IMR-90 (cell line): ENCODE data around the gene AQP4. TPM values are rescaled to one million over a fixed set of nuclear protein-coding genes. Genes with fewer than 3 reads are reported as not detected.

Experiments used
- ATAC-seq: fragments of 200-7000 bp; cut with Tn5 transposase; 2 replicates; pipeline ENCODE4 v1.9.1; 2020; ENCODE audit warnings: low read depth, mild to moderate bottlenecking, moderate library complexity
- BruUV-seq: library from RNA; stranded (reverse); fragments of 400-500 nt; replicated peaks from 2 replicates; lab custom pipeline; 2021; lab: Mats Ljungman, UMichigan
- CTCF ChIA-PET: fragments of 300-600 bp; formaldehyde crosslinking; extraction: SDS; loops from one replicate; lab custom pipeline; 2021; ENCODE audit warnings: antibody characterized with exemption; lab: Yijun Ruan, JAX
- POLR2A ChIA-PET: fragments of 300-600 bp; sonication (Branson Sonifier 250); formaldehyde crosslinking; loops from one replicate; lab custom pipeline; 2022; ENCODE audit warnings: antibody characterized with exemption; ENCODE audit not compliant: unreplicated experiment; lab: Charles Lee
- DNase-seq: peaks from one replicate; pipeline ENCODE4 v3.0.0; 2013
- H2AFZ ChIP-seq: replicated peaks from 2 replicates; pipeline ENCODE3; 2013; ENCODE audit warnings: low read length, mild to moderate bottlenecking; ENCODE audit not compliant: poor library complexity
- H2AK5ac ChIP-seq: 2 replicates; pipeline ENCODE4 v1.6.1; 2013; ENCODE audit warnings: low read depth, low read length, inconsistent platforms
- H2AK9ac ChIP-seq: replicated peaks from 2 replicates; pipeline ENCODE3; 2013; ENCODE audit warnings: mild to moderate bottlenecking, low read depth, low read length, moderate library complexity; ENCODE audit not compliant: poor library complexity
- H2BK120ac ChIP-seq: 2 replicates; pipeline ENCODE4 v1.6.1; 2013; ENCODE audit warnings: low read depth, low read length, inconsistent platforms
- H2BK15ac ChIP-seq: 3 replicates; pipeline ENCODE4 v1.6.1; 2013; ENCODE audit warnings: low read depth, low read length, inconsistent platforms
- H2BK20ac ChIP-seq: 2 replicates; pipeline ENCODE4 v1.6.1; 2013; ENCODE audit warnings: low read depth, mild to moderate bottlenecking, inconsistent platforms, low read length, moderate library complexity
- H2BK5ac ChIP-seq: 2 replicates; pipeline ENCODE4 v1.6.1; 2013; ENCODE audit warnings: mild to moderate bottlenecking, low read depth, low read length, inconsistent platforms; ENCODE audit not compliant: poor library complexity, severe bottlenecking
- H3K14ac ChIP-seq: replicated peaks from 2 replicates; pipeline ENCODE4 v1.6.1; 2013; ENCODE audit warnings: low read depth, low read length, inconsistent platforms
- H3K18ac ChIP-seq: 2 replicates; pipeline ENCODE4 v1.6.1; 2013; ENCODE audit warnings: low read depth, low read length, control low read depth
- H3K23ac ChIP-seq: 2 replicates; pipeline ENCODE4 v1.6.1; 2013; ENCODE audit warnings: low read depth, low read length, inconsistent platforms
- H3K27ac ChIP-seq: 2 replicates; pipeline ENCODE4 v1.5.1; 2013; ENCODE audit warnings: mild to moderate bottlenecking, control low read depth, low read length; ENCODE audit not compliant: insufficient read depth
- H3K27me3 ChIP-seq: 2 replicates; pipeline ENCODE4 v1.6.1; 2013; ENCODE audit warnings: low read length; ENCODE audit not compliant: control insufficient read depth, insufficient read depth
- H3K36me3 ChIP-seq: 2 replicates; pipeline ENCODE4 v1.6.1; 2013; ENCODE audit warnings: low read length, mixed read lengths; ENCODE audit not compliant: control insufficient read depth, insufficient read depth
- H3K4ac ChIP-seq: 2 replicates; pipeline ENCODE4 v1.6.1; 2013; ENCODE audit warnings: low read depth, low read length, inconsistent platforms
- H3K4me1 ChIP-seq: 2 replicates; pipeline ENCODE4 v1.6.1; 2013; ENCODE audit warnings: low read length, mixed read lengths; ENCODE audit not compliant: control insufficient read depth, insufficient read depth
- H3K4me2 ChIP-seq: 2 replicates; pipeline ENCODE4 v1.6.1; 2013; ENCODE audit warnings: low read depth, mild to moderate bottlenecking, control low read depth, low read length, moderate library complexity
- H3K4me3 ChIP-seq: 2 replicates; pipeline ENCODE4 v1.5.1; 2013; ENCODE audit warnings: low read depth, mild to moderate bottlenecking, control low read depth, low read length, moderate library complexity; ENCODE audit not compliant: insufficient read depth
- H3K56ac ChIP-seq: 2 replicates; pipeline ENCODE4 v1.6.1; 2013; ENCODE audit warnings: low read length, inconsistent platforms; ENCODE audit not compliant: insufficient read depth; ENCODE audit errors: extremely low read depth
- H3K79me1 ChIP-seq, 2 experiments: 2 replicates each; pipeline ENCODE4 v1.6.1; 2013; ENCODE audit warnings: low read length in 2 of 2, inconsistent platforms in 1 of 2, low read depth in 1 of 2
- H3K9ac ChIP-seq: 2 replicates; pipeline ENCODE4 v1.6.1; 2013; ENCODE audit warnings: low read depth, low read length, control low read depth
- H3K9me1 ChIP-seq: 2 replicates; pipeline ENCODE4 v1.6.1; 2013; ENCODE audit warnings: low read length, inconsistent platforms; ENCODE audit not compliant: insufficient read depth
- H3K9me3 ChIP-seq: 2 replicates; pipeline ENCODE4 v1.6.1; 2013; ENCODE audit warnings: low read length; ENCODE audit not compliant: control insufficient read depth, insufficient read depth
- H4K20me1 ChIP-seq: 2 replicates; pipeline ENCODE4 v1.6.1; 2013; ENCODE audit warnings: low read length, inconsistent platforms; ENCODE audit not compliant: insufficient read depth
- H4K5ac ChIP-seq: 2 replicates; pipeline ENCODE4 v1.6.1; 2013; ENCODE audit warnings: mild to moderate bottlenecking, low read depth, low read length, control low read depth
- H4K8ac ChIP-seq, 2 experiments: 2 replicates each; pipeline ENCODE4 v1.6.1; 2013; ENCODE audit warnings: low read depth in 2 of 2, low read length in 2 of 2, control low read depth in 1 of 2, inconsistent platforms in 1 of 2
- H4K91ac ChIP-seq: 2 replicates; pipeline ENCODE4 v1.6.1; 2013; ENCODE audit warnings: low read depth, low read length, inconsistent platforms; ENCODE audit not compliant: insufficient read depth
- BHLHE40 ChIP-seq: fragments of 150-350 bp; IDR thresholded peaks from 2 replicates; pipeline ENCODE4 v1.6.1; 2016; ENCODE audit warnings: mild to moderate bottlenecking, low read depth, low read length
- CEBPB ChIP-seq: IDR thresholded peaks from 2 replicates; pipeline ENCODE4 v1.6.1; 2012; ENCODE audit warnings: low read depth, low read length, improper control_type of control experiment
- CHD1 ChIP-seq: IDR thresholded peaks from 2 replicates; pipeline ENCODE4 v1.6.1; 2012; ENCODE audit warnings: low read depth, low read length, improper control_type of control experiment
- FOS ChIP-seq: fragments of 150-350 bp; IDR thresholded peaks from 2 replicates; pipeline ENCODE4 v1.6.1; 2016; ENCODE audit warnings: low read depth, low read length
- MAFK ChIP-seq: IDR thresholded peaks from 2 replicates; pipeline ENCODE4 v1.6.1; 2012; ENCODE audit warnings: low read depth, low read length, improper control_type of control experiment
- MAZ ChIP-seq: IDR thresholded peaks from 2 replicates; pipeline ENCODE4 v1.6.1; 2012; ENCODE audit warnings: low read depth, mild to moderate bottlenecking, low read length, improper control_type of control experiment, moderate library complexity, borderline replicate concordance
- MXI1 ChIP-seq: IDR thresholded peaks from 2 replicates; pipeline ENCODE4 v1.6.1; 2012; ENCODE audit warnings: low read depth, mild to moderate bottlenecking, low read length, moderate library complexity, borderline replicate concordance
- NFE2L2 ChIP-seq: fragments of 150-350 bp; IDR thresholded peaks from 2 replicates; pipeline ENCODE4 v1.6.1; 2016; ENCODE audit warnings: low read depth, mild to moderate bottlenecking, low read length
- POLR2A ChIP-seq: IDR thresholded peaks from 2 replicates; pipeline ENCODE4 v1.6.1; 2012; ENCODE audit warnings: mild to moderate bottlenecking, low read depth, low read length
- RAD21 ChIP-seq: IDR thresholded peaks from 2 replicates; pipeline ENCODE4 v1.6.1; 2012; ENCODE audit warnings: low read length, improper control_type of control experiment
- RCOR1 ChIP-seq: IDR thresholded peaks from 2 replicates; pipeline ENCODE4 v1.6.1; 2012; ENCODE audit warnings: mild to moderate bottlenecking, low read length, improper control_type of control experiment; ENCODE audit not compliant: insufficient replicate concordance
- RFX5 ChIP-seq: IDR thresholded peaks from 2 replicates; pipeline ENCODE4 v1.8.0; 2012; ENCODE audit warnings: low read depth, mild to moderate bottlenecking, low read length, moderate library complexity
- SMC3 ChIP-seq: fragments of 150-350 bp; IDR thresholded peaks from 2 replicates; pipeline ENCODE4 v1.6.1; 2016; ENCODE audit warnings: low read depth, mild to moderate bottlenecking, antibody characterized with exemption, low read length, moderate library complexity
- USF2 ChIP-seq: fragments of 150-350 bp; IDR thresholded peaks from 2 replicates; pipeline ENCODE4 v1.6.1; 2017; ENCODE audit warnings: mild to moderate bottlenecking, antibody characterized with exemption, low read length, low read depth
- WGBS, 2 experiments: methylation state at CpG; one replicate each; pipeline versions ENCODE4 v1.1.5 to v1.1.7; 2013; ENCODE audit warnings: missing lambda C conversion rate in 2 of 2; ENCODE audit not compliant: insufficient read length in 1 of 2; ENCODE audit errors: extremely low coverage in 2 of 2; 5-methylcytosine and 5-hydroxymethylcytosine counted together
- dilution Hi-C: fragments of 300-500 bp; cut with HindIII; formaldehyde crosslinking; loops from one replicate; pipeline ENCODE4 v1.14.3; 2018; ENCODE audit warnings: low sequenced_read_pairs; ENCODE audit not compliant: unreplicated experiment
- in situ Hi-C: fragments of 300-500 bp; cut with MboI; formaldehyde crosslinking; loops from 3 replicates; pipeline ENCODE4 v1.14.3; 2019; ENCODE audit warnings: low sequenced_read_pairs, inconsistent platforms, mixed read lengths
- intact Hi-C: fragments of 100-400 bp; cut with micrococcal nuclease; formaldehyde crosslinking; loops from 2 replicates; pipeline ENCODE4 v1.10.0; 2022
- polyA plus RNA-seq, 3 experiments: library from polyadenylated mRNA; depleted of rRNA; stranded (reverse); fragments of >200 nt; gene quantifications; 2 replicates each; pipeline ENCODE4 v1.2.3, GENCODE V29; 2012; ENCODE audit warnings: low replicate concordance in 1 of 3
- total RNA-seq: library from RNA; depleted of rRNA; stranded (reverse); fragments of >200 nt; gene quantifications from 2 replicates; pipeline ENCODE4 v1.2.3, GENCODE V29; 2012
- TF ChIP-seq, protein P1 (sequence below): conservative IDR thresholded peaks from 2 replicates; pipeline ENCODE4 v1.5.1; 2012; ENCODE audit warnings: mild to moderate bottlenecking, low read depth, low read length, improper control_type of control experiment
- TF ChIP-seq, protein P2 (sequence below): fragments of 150-350 bp; IDR thresholded peaks from 2 replicates; pipeline ENCODE4 v1.6.1; 2016; ENCODE audit warnings: low read depth, mild to moderate bottlenecking, low read length, moderate library complexity, borderline replicate concordance

AQP4 gene
- total and polyA plus RNA-seq, 2 of the 4 experiments (the other 2 are of a cell fraction): not detected

DNA sequence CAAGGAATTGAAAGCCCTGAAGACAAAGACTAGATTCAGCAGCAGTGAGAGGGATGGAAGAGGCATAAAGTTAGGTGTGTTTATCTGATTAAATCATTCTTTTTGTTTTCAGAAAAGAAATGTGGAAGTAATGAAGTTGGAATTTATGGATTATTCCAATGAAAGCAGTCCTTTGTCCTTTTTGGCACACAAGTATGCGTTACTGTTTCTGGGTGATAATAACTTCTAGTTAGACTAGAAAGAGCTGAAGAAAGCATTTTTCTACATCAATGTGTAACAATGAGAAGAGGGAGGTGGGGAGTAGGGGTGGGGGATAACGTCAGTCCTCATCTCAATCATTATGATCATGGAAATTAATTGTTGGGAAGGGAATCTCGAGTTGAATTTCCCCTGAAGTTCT lies 53.0 kb downstream of the AQP4 start:
- Histone ChIP-seq H4K91ac (no peak overlapping the region), H3K9me1 (no peaks in the 10 kb centered on the region), H3K4me2 (no peak overlapping the region), H3K27me3 (no peaks in the 10 kb centered on the region), H2AK9ac (no peak overlapping the region), H4K20me1 (no peaks in the 10 kb centered on the region), H3K4me3 (no peak overlapping the region), H2BK15ac (no peak overlapping the region), H2BK20ac (no peak overlapping the region), H2BK5ac (no peak overlapping the region), H3K27ac (no peak overlapping the region), H3K36me3 (no peaks in the 10 kb centered on the region), H3K9ac (no peak overlapping the region), H3K4me1 (no peaks in the 10 kb centered on the region), H3K4ac (no peak overlapping the region), H4K8ac (no peak overlapping the region), H3K14ac (no peak overlapping the region), H3K9me3 (no peaks in the 10 kb centered on the region), H3K79me1 (no peaks in the 10 kb centered on the region), H2BK120ac (no peak overlapping the region), H3K56ac (no peak overlapping the region), H4K5ac (no peak overlapping the region), H3K23ac (no peak overlapping the region), H2AK5ac (no peak overlapping the region), H3K18ac (no peak overlapping the region), H2AFZ (no peak overlapping the region)
- TF ChIP-seq RCOR1 (no peak), RFX5 (no peak), POLR2A (no peak), SMC3 (no peak), MAFK (no peak), MAZ (no peak), MXI1 (no peak), CHD1 (no peak), USF2 (no peak), NFE2L2 (no peak), BHLHE40 (no peak), FOS (no peak), CEBPB (no peak), RAD21 (no peak)
- TF ChIP-seq, protein P1, sequence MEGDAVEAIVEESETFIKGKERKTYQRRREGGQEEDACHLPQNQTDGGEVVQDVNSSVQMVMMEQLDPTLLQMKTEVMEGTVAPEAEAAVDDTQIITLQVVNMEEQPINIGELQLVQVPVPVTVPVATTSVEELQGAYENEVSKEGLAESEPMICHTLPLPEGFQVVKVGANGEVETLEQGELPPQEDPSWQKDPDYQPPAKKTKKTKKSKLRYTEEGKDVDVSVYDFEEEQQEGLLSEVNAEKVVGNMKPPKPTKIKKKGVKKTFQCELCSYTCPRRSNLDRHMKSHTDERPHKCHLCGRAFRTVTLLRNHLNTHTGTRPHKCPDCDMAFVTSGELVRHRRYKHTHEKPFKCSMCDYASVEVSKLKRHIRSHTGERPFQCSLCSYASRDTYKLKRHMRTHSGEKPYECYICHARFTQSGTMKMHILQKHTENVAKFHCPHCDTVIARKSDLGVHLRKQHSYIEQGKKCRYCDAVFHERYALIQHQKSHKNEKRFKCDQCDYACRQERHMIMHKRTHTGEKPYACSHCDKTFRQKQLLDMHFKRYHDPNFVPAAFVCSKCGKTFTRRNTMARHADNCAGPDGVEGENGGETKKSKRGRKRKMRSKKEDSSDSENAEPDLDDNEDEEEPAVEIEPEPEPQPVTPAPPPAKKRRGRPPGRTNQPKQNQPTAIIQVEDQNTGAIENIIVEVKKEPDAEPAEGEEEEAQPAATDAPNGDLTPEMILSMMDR: no peak
- TF ChIP-seq, protein P2, sequence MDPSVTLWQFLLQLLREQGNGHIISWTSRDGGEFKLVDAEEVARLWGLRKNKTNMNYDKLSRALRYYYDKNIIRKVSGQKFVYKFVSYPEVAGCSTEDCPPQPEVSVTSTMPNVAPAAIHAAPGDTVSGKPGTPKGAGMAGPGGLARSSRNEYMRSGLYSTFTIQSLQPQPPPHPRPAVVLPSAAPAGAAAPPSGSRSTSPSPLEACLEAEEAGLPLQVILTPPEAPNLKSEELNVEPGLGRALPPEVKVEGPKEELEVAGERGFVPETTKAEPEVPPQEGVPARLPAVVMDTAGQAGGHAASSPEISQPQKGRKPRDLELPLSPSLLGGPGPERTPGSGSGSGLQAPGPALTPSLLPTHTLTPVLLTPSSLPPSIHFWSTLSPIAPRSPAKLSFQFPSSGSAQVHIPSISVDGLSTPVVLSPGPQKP: no peak
- in situ Hi-C loops (no loop called here), intact Hi-C loops (no loop called here), dilution Hi-C loops (no loop called here)
- ChIA-PET CTCF (no interaction called here), POLR2A (no interaction called here)
- ATAC-seq: no peak
- DNase-seq: no peak
- no CpG with 5 or more reads among the region's 3 CpGs for WGBS, 2 experiments
- BruUV-seq: no TSS peak
